AG04450 (cell line): ENCODE results near the gene SULT2A1. TPM values are rescaled to one million over a fixed set of nuclear protein-coding genes. Genes with fewer than 3 reads are reported as not detected.

Source experiments
- CTCF ChIA-PET: fragments of 300-600, 350-600 bp; formaldehyde crosslinking; extraction: SDS; loops from one replicate; lab custom pipeline; 2022; ENCODE audit warnings: antibody characterized with exemption, inconsistent platforms; lab: Charles Lee
- POLR2A ChIA-PET: fragments of 350-600 bp; formaldehyde crosslinking; extraction: SDS; loops from one replicate; lab custom pipeline; 2021; ENCODE audit warnings: antibody characterized with exemption, inconsistent platforms; lab: Yijun Ruan, JAX
- DNase-seq: peaks from one replicate; pipeline ENCODE4 v3.0.0-alpha.2; 2011; ENCODE audit warnings: low read depth, low spot score
- H3K27ac ChIP-seq: one replicate; pipeline ENCODE4 v1.5.1; 2012; ENCODE audit warnings: low read depth, low read length, control low read depth
- H3K27me3 ChIP-seq: one replicate; pipeline ENCODE4 v1.6.0; 2012; ENCODE audit warnings: low read length; ENCODE audit not compliant: control insufficient read depth, insufficient read depth
- H3K4me3 ChIP-seq: 2 replicates; pipeline ENCODE4 v1.5.1; 2011; ENCODE audit warnings: mild to moderate bottlenecking, low read depth, low read length, control low read depth
- H3K9me3 ChIP-seq: 2 replicates; pipeline ENCODE4 v1.5.1; 2012; ENCODE audit warnings: low read length; ENCODE audit not compliant: control insufficient read depth, insufficient read depth
- CTCF ChIP-seq: IDR thresholded peaks from 2 replicates; pipeline ENCODE4 v1.5.1; 2011; ENCODE audit warnings: low read depth, low read length, control low read depth, inconsistent platforms
- polyA plus RNA-seq: library from polyadenylated mRNA; depleted of rRNA; stranded (reverse); fragments of >200 nt; gene quantifications from 2 replicates; pipeline ENCODE4 v1.2.3, GENCODE V29; 2011; rRNA removed

SULT2A1 gene
- polyA plus RNA-seq, 1 experiment = not detected

- no peak overlapping the region for H3K27ac ChIP-seq
- ChIA-PET CTCF (interaction anchor here (1.0 kb wide), 1 partner anchor 12 kb away, joined by 3 read pairs; no protein-coding TSS in a partner anchor), POLR2A (no interaction called here)
- H3K9me3 ChIP-seq = no peaks in the 10 kb centered on the region
- H3K4me3 ChIP-seq = no peak overlapping the region
- peaks cover 18% of the 10 kb centered on the region for H3K27me3 ChIP-seq
- no peak for TF ChIP-seq CTCF
- no peak for DNase-seq
Measured at GRCh38 chr19:47826800-47827199, 59.3 kb downstream of the SULT2A1 start.

GRCh38 chr19:47824396-47824795 is 61.7 kb downstream of the SULT2A1 start:
- POLR2A ChIA-PET = no interaction called here
- CTCF ChIA-PET = no interaction called here
- H3K9me3 ChIP-seq = no peaks in the 10 kb centered on the region
- DNase-seq = no peak
- TF ChIP-seq CTCF = no peak
- H3K27ac ChIP-seq = no peak overlapping the region
- H3K4me3 ChIP-seq = no peak overlapping the region
- peaks cover 38% of the 10 kb centered on the region for H3K27me3 ChIP-seq

- Histone ChIP-seq H3K27ac (no peak within 1 kb of the TSS), H3K4me3 (no peak within 1 kb of the TSS), H3K27me3 (peaks cover 36% of the 10 kb centered on the region), H3K9me3 (no peaks in the 10 kb centered on the region)
- CTCF ChIA-PET = no interaction called here
- DNase-seq = no peak
- POLR2A ChIA-PET = no interaction called here
- TF ChIP-seq CTCF = no peak
Measured at GRCh38 chr19:47821460-47822020, 64.6 kb downstream of the SULT2A1 start, which contains the start of gene CRX. TSS of gene CRX (plus strand) at chr19:47821937. CDS start at chr19:47834444, 12,507 bp downstream.

Other genes starting within 250 kb of the SULT2A1 start
- gene EHD2, start 172.9 kb downstream of the SULT2A1 start, polyA plus RNA-seq = 84.0 and 126 TPM in 2 replicates
- 114 and 123 TPM in 2 replicates for gene NOP53, start 140.8 kb downstream of the SULT2A1 start, polyA plus RNA-seq
- 177 and 221 TPM in 2 replicates for gene SELENOW, start 107.6 kb downstream of the SULT2A1 start, polyA plus RNA-seq
- gene TPRX1, start 81.8 kb downstream of the SULT2A1 start, polyA plus RNA-seq = not detected in 2 replicates
- not detected in 2 replicates for gene CRX, start 64.4 kb downstream of the SULT2A1 start, polyA plus RNA-seq
- not detected in 2 replicates for gene TPRX2, start 27.1 kb downstream of the SULT2A1 start, polyA plus RNA-seq
- gene BSPH1, start 105.9 kb upstream of the SULT2A1 start, polyA plus RNA-seq = not detected in 2 replicates
- gene ELSPBP1, start 108.3 kb upstream of the SULT2A1 start, polyA plus RNA-seq = not detected in 2 replicates
- gene CABP5, start 157.8 kb upstream of the SULT2A1 start, polyA plus RNA-seq = not detected in 2 replicates
- gene PLA2G4C, start 224.5 kb upstream of the SULT2A1 start, polyA plus RNA-seq = 8.0 and 10.4 TPM in 2 replicates